Mucosa of stomach (tissue), 1 donor: ENCODE data around the gene GPC2.
"Not testable (repeated sequence)": the region's sequence is repeated elsewhere in the genome, so short reads cannot be mapped to it uniquely, and the experiment has no call there.

ENCODE experiments used
- H3K27me3 ChIP-seq: one replicate; pipeline ENCODE4 v1.7.0; 2013; ENCODE audit warnings: mild to moderate bottlenecking, low read length; ENCODE audit not compliant: control insufficient read depth, insufficient read depth
- H3K36me3 ChIP-seq: one replicate; pipeline ENCODE4 v1.7.0; 2013; ENCODE audit warnings: low read length; ENCODE audit not compliant: control insufficient read depth, insufficient read depth
- H3K4me1 ChIP-seq: one replicate; pipeline ENCODE4 v1.7.0; 2013; ENCODE audit warnings: mild to moderate bottlenecking, low read length; ENCODE audit not compliant: control insufficient read depth, insufficient read depth
- H3K4me3 ChIP-seq: one replicate; pipeline ENCODE4 v1.7.0; 2013; ENCODE audit warnings: low read length
- H3K9ac ChIP-seq: one replicate; pipeline ENCODE4 v1.7.0; 2013; ENCODE audit warnings: mild to moderate bottlenecking, low read length, moderate library complexity
- H3K9me3 ChIP-seq: one replicate; pipeline ENCODE4 v1.7.0; 2013; ENCODE audit warnings: mild to moderate bottlenecking, low read length, moderate library complexity; ENCODE audit not compliant: control insufficient read depth
- donor health status: Pancreatic carcinoma.

GPC2 gene

GRCh38 chr7:100130608-100131453 lies 46.4 kb downstream of the GPC2 start:
- Histone ChIP-seq H3K9ac (peak overlapping the region; percentile 47), H3K27me3 (no peaks in the 10 kb centered on the region), H3K4me1 (peaks cover 21% of the 10 kb centered on the region), H3K9me3 (no peaks in the 10 kb centered on the region), H3K36me3 (no peaks in the 10 kb centered on the region), H3K4me3 (no peak overlapping the region)

DNA sequence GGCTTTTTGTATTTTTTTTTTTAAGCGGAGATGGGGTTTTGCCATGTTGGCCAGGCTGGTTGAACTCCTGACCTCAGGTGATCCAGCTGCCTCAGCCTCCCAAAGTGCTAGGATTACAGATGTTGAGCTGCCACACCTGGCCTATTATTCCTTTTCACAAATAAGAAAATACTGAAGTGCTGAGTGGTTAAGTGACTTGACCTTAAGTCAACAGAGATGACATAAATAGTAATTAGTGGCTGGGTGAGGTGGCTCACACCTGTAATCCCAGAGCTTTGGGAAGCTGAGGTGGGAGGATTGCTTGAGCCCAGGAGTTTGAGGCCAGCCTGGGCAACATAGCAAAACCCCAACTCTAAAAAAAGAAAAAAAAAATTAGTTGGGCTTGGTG lies 47.0 kb downstream of the GPC2 start:
- not testable (repeated sequence) for H3K36me3 ChIP-seq, H3K9me3 ChIP-seq

GRCh38 chr7:100128637-100128963 lies 48.6 kb downstream of the GPC2 start:
- H3K36me3 ChIP-seq, result no peaks in the 10 kb centered on the region
- H3K27me3 ChIP-seq, result no peaks in the 10 kb centered on the region
- H3K4me1 ChIP-seq, result peaks cover 38% of the 10 kb centered on the region
- H3K9ac ChIP-seq, result no peak overlapping the region
- no peaks in the 10 kb centered on the region for H3K9me3 ChIP-seq
- no peak overlapping the region for H3K4me3 ChIP-seq

More for the DNA sequence above, 47.0 kb downstream of the GPC2 start:
- H3K4me3 ChIP-seq, H3K9ac ChIP-seq, H3K27me3 ChIP-seq: not testable (repeated sequence)
- peaks cover 27% of the 10 kb centered on the region for H3K4me1 ChIP-seq

DNA sequence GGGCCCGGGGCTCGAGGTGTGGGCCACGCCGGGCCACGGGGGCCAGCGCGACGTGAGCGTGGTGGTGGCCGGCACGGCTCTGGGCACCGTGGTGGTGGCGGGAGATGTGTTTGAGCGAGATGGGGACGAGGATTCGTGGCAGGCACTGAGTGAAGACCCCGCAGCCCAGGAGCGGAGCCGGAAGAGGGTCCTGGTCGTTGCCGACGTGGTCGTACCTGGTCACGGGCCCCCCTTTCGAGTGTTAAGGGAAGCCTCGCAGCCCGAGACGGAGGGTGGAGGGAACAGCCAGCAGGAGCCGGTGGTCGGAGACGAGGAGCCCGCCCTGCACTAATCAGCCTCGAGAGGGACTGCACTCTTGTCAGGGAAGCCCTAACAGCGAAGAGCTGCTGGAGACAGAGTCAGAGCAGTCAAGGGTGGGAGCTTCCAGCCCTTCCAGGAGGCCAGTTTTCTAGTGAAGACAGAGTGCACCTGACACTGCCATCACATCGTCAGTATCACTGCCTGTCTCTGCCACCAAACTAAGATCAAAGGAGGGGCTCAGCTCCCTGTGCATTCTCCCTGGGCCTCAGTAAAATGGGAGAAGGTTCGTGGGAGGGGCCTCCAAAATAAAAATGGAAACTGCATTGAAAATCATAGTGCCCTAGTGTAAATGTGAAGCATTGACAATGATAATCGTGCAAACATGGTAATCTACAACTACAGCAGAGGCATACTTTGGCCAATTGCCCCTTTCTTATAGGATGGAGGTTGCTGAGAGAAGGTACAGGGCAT lies 49.1 kb downstream of the GPC2 start:
- peak overlapping the region; percentile 96 for H3K9ac ChIP-seq
- peaks cover 38% of the 10 kb centered on the region for H3K4me1 ChIP-seq
- H3K36me3 ChIP-seq, result no peaks in the 10 kb centered on the region
- H3K9me3 ChIP-seq, result no peaks in the 10 kb centered on the region
- no peaks in the 10 kb centered on the region for H3K27me3 ChIP-seq
- H3K4me3 ChIP-seq, result peak overlapping the region; percentile 91

DNA sequence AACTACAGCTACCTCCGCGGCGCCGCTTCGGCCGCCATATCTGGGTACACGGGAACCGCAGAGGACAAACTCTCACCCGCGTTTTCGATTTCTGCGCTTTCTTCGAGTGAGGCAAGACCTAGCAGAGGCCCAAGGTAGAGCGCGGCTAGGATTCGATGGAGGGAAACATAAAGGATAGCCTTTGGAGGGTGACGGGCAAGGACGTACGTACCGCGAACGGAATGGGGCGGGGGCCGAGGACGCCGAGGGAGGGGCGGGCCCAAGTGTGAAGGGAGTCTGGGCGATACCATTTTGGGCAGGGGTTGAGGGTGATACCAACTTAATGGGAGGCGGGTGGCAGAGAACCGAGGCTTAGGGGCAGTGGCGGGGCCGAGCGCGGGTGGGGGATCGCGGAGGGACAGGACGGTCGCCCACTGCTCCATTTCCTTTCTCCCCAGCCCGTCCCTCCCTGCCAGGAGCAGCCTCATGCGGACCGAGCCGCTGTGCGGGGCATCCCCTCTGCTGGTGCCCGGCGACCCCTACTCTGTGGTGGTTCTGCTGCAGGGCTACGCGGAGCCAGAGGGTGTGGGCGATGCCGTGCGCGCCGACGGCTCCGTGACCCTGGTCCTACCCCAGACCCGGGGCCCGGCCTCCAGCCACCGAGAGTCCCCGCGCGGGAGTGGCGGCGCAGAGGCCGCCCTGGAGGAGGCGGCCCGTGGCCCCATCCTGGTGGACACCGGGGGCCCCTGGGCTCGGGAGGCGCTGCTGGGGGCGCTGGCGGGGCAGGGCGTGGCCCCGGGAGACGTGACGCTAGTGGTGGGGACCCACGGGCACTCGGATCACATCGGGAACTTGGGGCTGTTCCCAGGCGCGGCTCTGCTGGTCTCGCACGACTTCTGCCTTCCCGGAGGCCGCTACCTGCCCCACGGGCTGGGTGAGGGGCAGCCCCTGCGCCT lies 50.0 kb downstream of the GPC2 start, which contains the start of gene MBLAC1:
TSS of gene MBLAC1 (plus strand) at position 37 of the 935 bp plus-strand sequence. CDS start at position 466, 429 bp downstream.
- no peaks in the 10 kb centered on the region for H3K27me3 ChIP-seq

GRCh38 chr7:100126239-100126930 lies 50.8 kb downstream of the GPC2 start:
- H3K9ac ChIP-seq, result peak overlapping the region; percentile 96
- H3K36me3 ChIP-seq, result no peaks in the 10 kb centered on the region
- H3K27me3 ChIP-seq, result no peaks in the 10 kb centered on the region
- H3K9me3 ChIP-seq, result no peaks in the 10 kb centered on the region
- H3K4me1 ChIP-seq, result peaks cover 44% of the 10 kb centered on the region
- peak overlapping the region; percentile 91 for H3K4me3 ChIP-seq

More for the DNA sequence above, 50.0 kb downstream of the GPC2 start, which contains the start of gene MBLAC1:
- Histone ChIP-seq H3K4me1 (peaks cover 41% of the 10 kb centered on the region), H3K4me3 (peak within 1 kb of the TSS; percentile 91), H3K9ac (peak within 1 kb of the TSS; percentile 96), H3K9me3 (no peaks in the 10 kb centered on the region), H3K36me3 (no peaks in the 10 kb centered on the region)

DNA sequence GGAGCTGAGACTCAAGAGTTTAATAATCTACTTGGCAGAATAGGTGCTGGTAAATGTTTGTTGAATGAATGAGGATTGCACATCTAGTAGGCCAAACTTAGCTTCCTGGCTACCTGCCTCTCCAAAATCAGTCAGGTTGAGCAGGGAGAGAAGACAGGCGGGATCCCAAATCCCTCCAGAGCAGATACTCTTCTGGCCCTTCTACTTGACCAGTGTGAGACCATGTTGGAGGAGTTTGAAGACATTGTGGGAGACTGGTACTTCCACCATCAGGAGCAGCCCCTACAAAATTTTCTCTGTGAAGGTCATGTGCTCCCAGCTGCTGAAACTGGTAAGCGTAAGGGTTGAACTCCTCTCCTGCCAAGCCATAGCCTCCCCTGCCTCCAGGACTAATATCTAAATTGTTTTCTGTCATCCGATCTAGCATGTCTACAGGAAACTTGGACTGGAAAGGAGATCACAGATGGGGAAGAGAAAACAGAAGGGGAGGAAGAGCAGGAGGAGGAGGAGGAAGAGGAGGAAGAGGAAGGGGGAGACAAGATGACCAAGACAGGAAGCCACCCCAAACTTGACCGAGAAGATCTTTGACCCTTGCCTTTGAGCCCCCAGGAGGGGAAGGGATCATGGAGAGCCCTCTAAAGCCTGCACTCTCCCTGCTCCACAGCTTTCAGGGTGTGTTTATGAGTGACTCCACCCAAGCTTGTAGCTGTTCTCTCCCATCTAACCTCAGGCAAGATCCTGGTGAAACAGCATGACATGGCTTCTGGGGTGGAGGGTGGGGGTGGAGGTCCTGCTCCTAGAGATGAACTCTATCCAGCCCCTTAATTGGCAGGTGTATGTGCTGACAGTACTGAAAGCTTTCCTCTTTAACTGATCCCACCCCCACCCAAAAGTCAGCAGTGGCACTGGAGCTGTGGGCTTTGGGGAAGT lies 52.6 kb downstream of the GPC2 start:
- peaks cover 44% of the 10 kb centered on the region for H3K4me1 ChIP-seq
- H3K4me3 ChIP-seq, result no peak overlapping the region
- no peak overlapping the region for H3K9ac ChIP-seq

GRCh38 chr7:100122568-100122967 lies 54.6 kb downstream of the GPC2 start:
- Histone ChIP-seq H3K4me3 (no peak overlapping the region), H3K27me3 (no peaks in the 10 kb centered on the region), H3K9ac (no peak overlapping the region), H3K4me1 (peaks cover 41% of the 10 kb centered on the region), H3K36me3 (no peaks in the 10 kb centered on the region), H3K9me3 (no peaks in the 10 kb centered on the region)

More for the DNA sequence above, 52.6 kb downstream of the GPC2 start:
- H3K9me3 ChIP-seq, result no peaks in the 10 kb centered on the region
- H3K27me3 ChIP-seq, result no peaks in the 10 kb centered on the region
- no peaks in the 10 kb centered on the region for H3K36me3 ChIP-seq

DNA sequence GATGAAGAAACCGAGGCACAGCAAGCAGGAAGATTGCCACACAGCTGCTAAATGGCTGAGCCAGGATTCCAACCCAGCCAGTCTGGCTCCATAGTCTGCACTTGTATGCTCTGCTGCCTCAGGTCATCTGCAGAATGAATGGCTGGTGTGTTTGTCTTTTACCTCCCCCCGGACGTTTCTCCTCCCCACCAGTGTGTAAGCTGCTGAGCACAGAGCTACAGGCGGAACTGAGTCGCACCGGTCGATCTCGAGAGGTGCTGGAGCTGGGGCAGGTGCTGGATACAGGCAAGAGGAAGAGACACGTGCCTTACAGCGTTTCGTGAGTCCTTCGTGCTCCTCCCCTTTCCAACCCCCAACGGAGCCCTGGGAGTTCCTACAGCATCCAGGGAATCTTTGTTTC lies 55.1 kb downstream of the GPC2 start:
- Histone ChIP-seq H3K27me3 (no peaks in the 10 kb centered on the region), H3K4me3 (no peak overlapping the region), H3K4me1 (peaks cover 41% of the 10 kb centered on the region), H3K9ac (no peak overlapping the region), H3K9me3 (no peaks in the 10 kb centered on the region), H3K36me3 (no peaks in the 10 kb centered on the region)

GRCh38 chr7:100120733-100121036 lies 56.5 kb downstream of the GPC2 start:
- no peak overlapping the region for H3K9ac ChIP-seq
- no peak overlapping the region for H3K4me3 ChIP-seq
- H3K4me1 ChIP-seq, result peaks cover 33% of the 10 kb centered on the region

More at GRCh38 chr7:100120733-100121036, 56.5 kb downstream of the GPC2 start:
- no peaks in the 10 kb centered on the region for H3K9me3 ChIP-seq
- no peaks in the 10 kb centered on the region for H3K36me3 ChIP-seq
- no peaks in the 10 kb centered on the region for H3K27me3 ChIP-seq
